Hypothalamus (tissue), 51 donors: ENCODE results near the gene KLHL29.

Source experiments
- DNase-seq, 51 donors: peaks; one replicate each; lab custom pipeline; 2025; lab: John Stamatoyannopoulos, UW

The KLHL29 gene

GRCh38 chr2:23599667-23600066 is 214.7 kb downstream of the KLHL29 start:
- no peak for DNase-seq

- peak in 1 of 51 donors; percentile 57 for DNase-seq
These were observed 215.4 kb downstream of the KLHL29 start for GRCh38 chr2:23600346-23600745.

- no peak for DNase-seq
These were observed 216.5 kb downstream of the KLHL29 start for GRCh38 chr2:23601301-23601965.

- peak in 10 of 51 donors; percentile 16 to 64 (median 38) for DNase-seq
These were observed 217.1 kb downstream of the KLHL29 start for GRCh38 chr2:23602116-23602515.

- no peak for DNase-seq
These were observed 218.2 kb downstream of the KLHL29 start for GRCh38 chr2:23603156-23603555.

- DNase-seq: no peak
These were observed 218.6 kb downstream of the KLHL29 start for GRCh38 chr2:23603581-23603980.

- no peak for DNase-seq
These were observed 219.8 kb downstream of the KLHL29 start for GRCh38 chr2:23604731-23605130.

- no peak for DNase-seq
These were observed 220.3 kb downstream of the KLHL29 start for GRCh38 chr2:23605236-23605635.

- DNase-seq: no peak
These were observed 221.2 kb downstream of the KLHL29 start for GRCh38 chr2:23606196-23606595.

GRCh38 chr2:23606968-23607367 is 222.0 kb downstream of the KLHL29 start:
- DNase-seq: no peak

- no peak for DNase-seq
These were observed 222.9 kb downstream of the KLHL29 start for GRCh38 chr2:23607925-23608324.

GRCh38 chr2:23609254-23609653 is 224.3 kb downstream of the KLHL29 start:
- no peak for DNase-seq

- DNase-seq: no peak
These were observed 226.9 kb downstream of the KLHL29 start for GRCh38 chr2:23611839-23612238.

GRCh38 chr2:23614701-23615100 is 229.7 kb downstream of the KLHL29 start:
- no peak for DNase-seq

- no peak for DNase-seq
These were observed 230.4 kb downstream of the KLHL29 start for GRCh38 chr2:23615216-23616020.

GRCh38 chr2:23616630-23617029 is 231.7 kb downstream of the KLHL29 start:
- peak in 1 of 51 donors; percentile 19 for DNase-seq

- DNase-seq: peak in 28 of 51 donors; percentile 8 to 65 (median 36)
These were observed 232.3 kb downstream of the KLHL29 start for GRCh38 chr2:23617167-23617810.

GRCh38 chr2:23617811-23618215 is 232.8 kb downstream of the KLHL29 start:
- DNase-seq: peak in 2 of 51 donors; percentile 9 to 50

- DNase-seq: no peak
These were observed 233.3 kb downstream of the KLHL29 start for GRCh38 chr2:23618265-23618664.

GRCh38 chr2:23618794-23619530 is 234.0 kb downstream of the KLHL29 start:
- DNase-seq: no peak

- DNase-seq: no peak
These were observed 235.0 kb downstream of the KLHL29 start for GRCh38 chr2:23619941-23620340.
